Measurements from ENCODE around the gene DENND6B. TPM values are rescaled to one million over a fixed set of nuclear protein-coding genes. Genes with fewer than 3 reads are reported as not detected.
A peak's percentile ranks its signal among the peaks of the same experiment; 100 is the strongest.

Gene DENND6B
- total RNA-seq, 6 experiments from 2014 or later = 0.98 to 4.1 (median 1.9) TPM

- Histone ChIP-seq H3K27ac (no peak overlapping the region), H3K4me1 (no peaks in the 10 kb centered on the region), H3K27me3 (no peaks in the 10 kb centered on the region), H3K36me3 (peaks cover 0 to 88% (median 56%) of the 10 kb centered on the region in 4 donors), H3K9me3 (no peaks in the 10 kb centered on the region), H3K4me3 (no peak overlapping the region)
- DNase-seq (no peak), ATAC-seq (peak in 2 of 4 donors; percentile 2 to 55)
- TF ChIP-seq POLR2A (IDR thresholded peaks at IDR 0.05) (no peak), CTCF (IDR thresholded peaks at IDR 0.05) (no peak)
- intact Hi-C loops (cut with DNase I) = no loop called here
- 82% methylated on average over 6 of the region's 45 CpGs for WGBS (ENCODE audit: insufficient coverage, low coverage, low lambda C conversion rate, missing lambda C conversion rate)
These were observed 44.3 kb downstream of the DENND6B start for GRCh38 chr22:50282361-50283155.

GRCh38 chr22:50281957-50282356 is 44.9 kb downstream of the DENND6B start:
- no peak overlapping the region for H3K27ac ChIP-seq

GRCh38 chr22:50281384-50281760 is 45.4 kb downstream of the DENND6B start:
- no CpG with 5 or more reads among the region's 36 CpGs for WGBS (ENCODE audit: insufficient coverage, low coverage, low lambda C conversion rate, missing lambda C conversion rate)
- Histone ChIP-seq H3K27me3 (no peaks in the 10 kb centered on the region), H3K4me1 (no peaks in the 10 kb centered on the region), H3K9me3 (no peaks in the 10 kb centered on the region), H3K36me3 (peaks cover 0 to 86% (median 52%) of the 10 kb centered on the region in 4 donors), H3K27ac (no peak overlapping the region), H3K4me3 (no peak overlapping the region)
- ATAC-seq = no peak
- DNase-seq = no peak
- TF ChIP-seq POLR2A (IDR thresholded peaks at IDR 0.05) (no peak), CTCF (IDR thresholded peaks at IDR 0.05) (no peak)
- intact Hi-C loops (cut with DNase I) = no loop called here

More at GRCh38 chr22:50281957-50282356, 44.9 kb downstream of the DENND6B start:
- H3K4me3 ChIP-seq = no peak overlapping the region
- DNase-seq = no peak
- intact Hi-C loops (cut with DNase I) = no loop called here
- H3K4me1 ChIP-seq = no peaks in the 10 kb centered on the region
- peak in 2 of 4 donors; percentile 2 to 18 for ATAC-seq
- TF ChIP-seq CTCF (IDR thresholded peaks at IDR 0.05) = no peak
- TF ChIP-seq POLR2A (IDR thresholded peaks at IDR 0.05) = no peak
- H3K9me3 ChIP-seq = no peaks in the 10 kb centered on the region
- H3K36me3 ChIP-seq = peaks cover 0 to 86% (median 53%) of the 10 kb centered on the region in 4 donors
- H3K27me3 ChIP-seq = no peaks in the 10 kb centered on the region
- WGBS (ENCODE audit: insufficient coverage, low coverage, low lambda C conversion rate, missing lambda C conversion rate) = no CpG with 5 or more reads among the region's 25 CpGs

GRCh38 chr22:50280708-50281383 is 46.0 kb downstream of the DENND6B start:
- Histone ChIP-seq H3K4me3 (no peak overlapping the region), H3K27me3 (no peaks in the 10 kb centered on the region), H3K36me3 (peaks cover 0 to 85% (median 49%) of the 10 kb centered on the region in 4 donors), H3K4me1 (peaks cover 0 to 2% (median 0%) of the 10 kb centered on the region in 4 donors), H3K27ac (no peak overlapping the region), H3K9me3 (no peaks in the 10 kb centered on the region)
- no peak for TF ChIP-seq CTCF (IDR thresholded peaks at IDR 0.05)
- no peak for TF ChIP-seq POLR2A (IDR thresholded peaks at IDR 0.05)
- no peak for ATAC-seq
- 90% methylated on average over 7 of the region's 47 CpGs for WGBS (ENCODE audit: insufficient coverage, low coverage, low lambda C conversion rate, missing lambda C conversion rate)
- no peak for DNase-seq
- intact Hi-C loops (cut with DNase I) = no loop called here
